ENCODE measurements around the gene TBRG1. TPM values are rescaled to one million over a fixed set of nuclear protein-coding genes. Genes with fewer than 3 reads are reported as not detected.

The TBRG1 gene
- total and polyA plus RNA-seq, 2 of the 4 experiments (the other 2 are of a cell fraction) = 13.3 to 23.2 TPM

GRCh38 chr11:124605719-124606118 is 16.9 kb upstream of the TBRG1 start:
- Histone ChIP-seq H2AK5ac (ENCODE audit: low read depth, low read length) (no peak overlapping the region), H4K20me1 (ENCODE audit: insufficient read depth, low read length) (no peaks in the 10 kb centered on the region), H3K4ac (ENCODE audit: low read depth, low read length) (no peak overlapping the region), H3K79me1 (ENCODE audit: low read depth in 1 of 2, low read length in 2 of 2) (no peaks in the 10 kb centered on the region), H4K8ac (ENCODE audit: low read depth in 2 of 2, low read length in 2 of 2) (no peak overlapping the region), H3K23ac (ENCODE audit: low read depth, low read length) (no peak overlapping the region), H3K4me2 (ENCODE audit: low read depth, low read length) (no peak overlapping the region), H3K14ac (replicated peaks; ENCODE audit: low read depth, low read length) (no peak overlapping the region), H3K9ac (ENCODE audit: low read depth, low read length) (no peak overlapping the region), H3K4me3 (ENCODE audit: insufficient read depth, low read depth, low read length) (no peak overlapping the region), H2AFZ (replicated peaks; ENCODE audit: low read length, poor library complexity) (no peak overlapping the region), H4K91ac (ENCODE audit: insufficient read depth, low read depth, low read length) (no peak overlapping the region), H2BK20ac (ENCODE audit: low read depth, low read length) (no peak overlapping the region), H3K36me3 (ENCODE audit: control insufficient read depth, insufficient read depth, low read length) (no peaks in the 10 kb centered on the region), H3K9me1 (ENCODE audit: insufficient read depth, low read length) (no peaks in the 10 kb centered on the region), H2BK15ac (ENCODE audit: low read depth, low read length) (no peak overlapping the region), H2BK5ac (ENCODE audit: low read depth, low read length, poor library complexity, severe bottlenecking) (no peak overlapping the region), H3K18ac (ENCODE audit: low read depth, low read length) (no peak overlapping the region), H3K56ac (ENCODE audit: extremely low read depth, insufficient read depth, low read length) (no peak overlapping the region), H2AK9ac (replicated peaks; ENCODE audit: low read depth, low read length, poor library complexity) (no peak overlapping the region), H2BK120ac (ENCODE audit: low read depth, low read length) (no peak overlapping the region), H3K4me1 (ENCODE audit: control insufficient read depth, insufficient read depth, low read length) (no peaks in the 10 kb centered on the region), H3K27ac (ENCODE audit: insufficient read depth, low read length) (no peak overlapping the region), H4K5ac (ENCODE audit: low read depth, low read length) (no peak overlapping the region), H3K9me3 (ENCODE audit: control insufficient read depth, insufficient read depth, low read length) (no peaks in the 10 kb centered on the region), H3K27me3 (ENCODE audit: control insufficient read depth, insufficient read depth, low read length) (no peaks in the 10 kb centered on the region)
- CTCF ChIA-PET = interaction anchor here (0.6 kb wide), 1 partner anchor 190 kb away, joined by 3 read pairs; no protein-coding TSS in a partner anchor
- TF ChIP-seq CEBPB (IDR thresholded peaks at IDR 0.05; ENCODE audit: low read depth, low read length) (no peak), RFX5 (IDR thresholded peaks at IDR 0.05; ENCODE audit: low read depth, low read length) (no peak), MAFK (IDR thresholded peaks at IDR 0.05; ENCODE audit: low read depth, low read length) (no peak), USF2 (IDR thresholded peaks at IDR 0.05; ENCODE audit: low read depth, low read length) (no peak), NFE2L2 (IDR thresholded peaks at IDR 0.05; ENCODE audit: low read depth, low read length) (no peak), POLR2A (IDR thresholded peaks at IDR 0.05; ENCODE audit: low read depth, low read length) (no peak), SMC3 (IDR thresholded peaks at IDR 0.05; ENCODE audit: low read depth, low read length) (no peak), CHD1 (IDR thresholded peaks at IDR 0.05; ENCODE audit: low read depth, low read length) (no peak), FOS (IDR thresholded peaks at IDR 0.05; ENCODE audit: low read depth, low read length) (no peak), BHLHE40 (IDR thresholded peaks at IDR 0.05; ENCODE audit: low read depth, low read length) (no peak), RAD21 (IDR thresholded peaks at IDR 0.05; ENCODE audit: low read length) (no peak), RCOR1 (IDR thresholded peaks at IDR 0.05; ENCODE audit: insufficient replicate concordance, low read length) (no peak), CTCF (conservative IDR thresholded peaks at IDR 0.05; ENCODE audit: low read depth, low read length) (no peak), MAZ (IDR thresholded peaks at IDR 0.05; ENCODE audit: borderline replicate concordance, low read depth, low read length) (no peak), MXI1 (IDR thresholded peaks at IDR 0.05; ENCODE audit: borderline replicate concordance, low read depth, low read length) (no peak)
- TF ChIP-seq, protein P1, sequence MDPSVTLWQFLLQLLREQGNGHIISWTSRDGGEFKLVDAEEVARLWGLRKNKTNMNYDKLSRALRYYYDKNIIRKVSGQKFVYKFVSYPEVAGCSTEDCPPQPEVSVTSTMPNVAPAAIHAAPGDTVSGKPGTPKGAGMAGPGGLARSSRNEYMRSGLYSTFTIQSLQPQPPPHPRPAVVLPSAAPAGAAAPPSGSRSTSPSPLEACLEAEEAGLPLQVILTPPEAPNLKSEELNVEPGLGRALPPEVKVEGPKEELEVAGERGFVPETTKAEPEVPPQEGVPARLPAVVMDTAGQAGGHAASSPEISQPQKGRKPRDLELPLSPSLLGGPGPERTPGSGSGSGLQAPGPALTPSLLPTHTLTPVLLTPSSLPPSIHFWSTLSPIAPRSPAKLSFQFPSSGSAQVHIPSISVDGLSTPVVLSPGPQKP (IDR thresholded peaks at IDR 0.05; ENCODE audit: borderline replicate concordance, low read depth, low read length) = no peak
- intact Hi-C loops (cut with micrococcal nuclease) (no loop called here), dilution Hi-C loops (cut with HindIII; ENCODE audit: low sequenced_read_pairs, unreplicated experiment) (no loop called here), in situ Hi-C loops (cut with MboI; ENCODE audit: low sequenced_read_pairs) (no loop called here)
- no TSS peak for BruUV-seq (replicated peaks)
- DNase-seq (no peak), ATAC-seq (ENCODE audit: low read depth) (no peak)
- POLR2A ChIA-PET (ENCODE audit: unreplicated experiment) = no interaction called here
- WGBS, 2 experiments (ENCODE audit: extremely low coverage in 2 of 2, insufficient read length in 1 of 2) = no CpG with 5 or more reads among the region's 3 CpGs
